H1 (cell line): ENCODE results near the gene TRIP13. TPM values are rescaled to one million over a fixed set of nuclear protein-coding genes. Genes with fewer than 3 reads are reported as not detected.

Source experiments
- CTCF ChIA-PET: fragments of 300-600 bp; sonication (Branson Sonifier 250); formaldehyde crosslinking; loops from one replicate; lab custom pipeline; 2021; ENCODE audit not compliant: partially characterized antibody; lab: Charles Lee
- POLR2A ChIA-PET: fragments of 300-600 bp; sonication (Branson Sonifier 250); formaldehyde crosslinking; loops from one replicate; lab custom pipeline; 2021; ENCODE audit warnings: inconsistent platforms; ENCODE audit not compliant: partially characterized antibody; lab: Charles Lee
- DNase-seq, 2 experiments: peaks; one replicate each; pipeline versions ENCODE4 v3.0.0 to v3.0.0-alpha.2; 2010 to 2022; ENCODE audit warnings: low spot score in 2 of 2, low read depth in 1 of 2, mixed read lengths in 1 of 2
- FAIRE-seq: peaks from 2 replicates; lab custom pipeline; 2011; peaks lifted over from hg19 to GRCh38; lab: Jason Lieb, UNC
- H2AFZ ChIP-seq: 2 replicates; pipeline ENCODE4 v1.8.1; 2012; ENCODE audit warnings: low read length, inconsistent platforms
- H2AK5ac ChIP-seq: 2 replicates; pipeline ENCODE4 v1.6.1; 2013; ENCODE audit warnings: low read depth, low read length
- H2BK120ac ChIP-seq: replicated peaks from 2 replicates; pipeline ENCODE3; 2013; ENCODE audit warnings: low read depth, low read length, inconsistent platforms
- H2BK12ac ChIP-seq: 2 replicates; pipeline ENCODE4 v1.6.1; 2013; ENCODE audit warnings: low read depth, low read length
- H2BK15ac ChIP-seq: 2 replicates; pipeline ENCODE4 v1.6.1; 2013; ENCODE audit warnings: low read length
- H2BK20ac ChIP-seq: 2 replicates; pipeline ENCODE4 v1.6.1; 2013; ENCODE audit warnings: low read length
- H2BK5ac ChIP-seq: 2 replicates; pipeline ENCODE4 v1.6.1; 2013; ENCODE audit warnings: low read depth, low read length
- H3K14ac ChIP-seq: 2 replicates; pipeline ENCODE4 v1.6.1; 2013; ENCODE audit warnings: inconsistent platforms; ENCODE audit not compliant: insufficient read length
- H3K18ac ChIP-seq: 2 replicates; pipeline ENCODE4 v1.6.1; 2013; ENCODE audit warnings: low read length; ENCODE audit errors: extremely low read depth
- H3K23ac ChIP-seq: 2 replicates; pipeline ENCODE4 v1.6.1; 2013; ENCODE audit warnings: inconsistent platforms; ENCODE audit not compliant: insufficient read length
- H3K23me2 ChIP-seq: 2 replicates; pipeline ENCODE4 v1.6.1; 2013; ENCODE audit warnings: low read depth, low read length
- H3K27ac ChIP-seq: 2 replicates; pipeline ENCODE4 v1.6.1; 2011; ENCODE audit warnings: low read depth, low read length, inconsistent platforms
- H3K27me3 ChIP-seq, 4 experiments: replicated peaks in 1 of 4; 1 replicate in 1 of 4; 2 replicates in 3 of 4; pipeline versions ENCODE4 v1.6.1 to v1.8.1; 2011 to 2013; ENCODE audit warnings: low read length in 3 of 4, mild to moderate bottlenecking in 3 of 4, inconsistent platforms in 2 of 4, mixed read lengths in 2 of 4, moderate library complexity in 1 of 4; ENCODE audit not compliant: control insufficient read depth in 3 of 4, insufficient read depth in 3 of 4; ENCODE audit errors: extremely low read depth in 1 of 4
- H3K36me3 ChIP-seq, 4 experiments: 2 replicates each; pipeline versions ENCODE4 v1.6.1 to v1.8.1; 2011 to 2013; ENCODE audit warnings: mild to moderate bottlenecking in 4 of 4, low read length in 3 of 4, moderate library complexity in 2 of 4, control low read depth in 1 of 4, inconsistent platforms in 1 of 4; ENCODE audit not compliant: insufficient read depth in 4 of 4, control insufficient read depth in 2 of 4
- H3K4ac ChIP-seq: replicated peaks from 2 replicates; pipeline ENCODE3; 2013; ENCODE audit warnings: low read length, low read depth, mixed read lengths, inconsistent platforms; ENCODE audit not compliant: insufficient read length
- H3K4me1 ChIP-seq, 4 experiments: replicated peaks in 1 of 4; 1 replicate in 1 of 4; 2 replicates in 3 of 4; pipeline versions ENCODE4 v1.6.1 to v1.8.1; 2011 to 2013; ENCODE audit warnings: low read length in 3 of 4, inconsistent platforms in 2 of 4, mixed read lengths in 1 of 4; ENCODE audit not compliant: insufficient read depth in 4 of 4, control insufficient read depth in 3 of 4
- H3K4me2 ChIP-seq, 2 experiments: 2 replicates each; pipeline versions ENCODE4 v1.6.1 to v1.8.1; 2011 to 2013; ENCODE audit warnings: low read depth in 2 of 2, low read length in 2 of 2, control low read depth in 1 of 2, inconsistent platforms in 1 of 2, mild to moderate bottlenecking in 1 of 2; ENCODE audit not compliant: insufficient read depth in 1 of 2
- H3K4me3 ChIP-seq, 4 experiments: fragments of 200-600, 300-600 bp in 1 of 4; sonication (generic), shearing (Covaris generic), sonication (Bioruptor Twin) in 1 of 4; 2 replicates each; pipeline versions ENCODE4 v1.5.1 to v1.8.1; 2011 to 2016; ENCODE audit warnings: low read length in 4 of 4, low read depth in 3 of 4, control low read depth in 2 of 4, inconsistent platforms in 2 of 4, mild to moderate bottlenecking in 2 of 4, mixed read lengths in 1 of 4, moderate library complexity in 1 of 4; ENCODE audit not compliant: insufficient read depth in 2 of 4; ENCODE audit errors: extremely low read depth in 1 of 4
- H3K56ac ChIP-seq: replicated peaks from 2 replicates; pipeline ENCODE3; 2013; ENCODE audit warnings: low read depth, mild to moderate bottlenecking, mixed read lengths, low read length, inconsistent platforms; ENCODE audit not compliant: insufficient read length
- H3K79me1 ChIP-seq: 2 replicates; pipeline ENCODE4 v1.6.1; 2013; ENCODE audit warnings: low read depth, low read length, control low read depth
- H3K79me2 ChIP-seq, 2 experiments: 2 replicates each; pipeline versions ENCODE4 v1.6.1 to v1.8.1; 2012 to 2013; ENCODE audit warnings: low read length in 2 of 2, mild to moderate bottlenecking in 2 of 2, inconsistent platforms in 1 of 2; ENCODE audit not compliant: insufficient read depth in 2 of 2, control insufficient read depth in 1 of 2
- H3K9ac ChIP-seq, 4 experiments: replicated peaks in 1 of 4; 1 replicate in 1 of 4; 2 replicates in 3 of 4; pipeline versions ENCODE4 v1.6.1 to v1.8.1; 2011 to 2013; ENCODE audit warnings: low read depth in 3 of 4, low read length in 3 of 4, control low read depth in 2 of 4, mild to moderate bottlenecking in 2 of 4, moderate library complexity in 2 of 4, inconsistent platforms in 1 of 4; ENCODE audit errors: extremely low read depth in 1 of 4
- H3K9me3 ChIP-seq, 2 experiments: 2 replicates each; pipeline versions ENCODE4 v1.6.1 to v1.8.1; 2012 to 2013; ENCODE audit warnings: mild to moderate bottlenecking in 2 of 2, moderate library complexity in 2 of 2, control low read depth in 1 of 2, inconsistent platforms in 1 of 2, low read depth in 1 of 2, low read length in 1 of 2, mixed read lengths in 1 of 2; ENCODE audit not compliant: insufficient read depth in 2 of 2
- H4K20me1 ChIP-seq, 2 experiments: replicated peaks in 1 of 2; 2 replicates each; pipeline versions ENCODE3 to v1.8.1; 2011 to 2013; ENCODE audit warnings: inconsistent platforms in 2 of 2, low read length in 2 of 2, mild to moderate bottlenecking in 1 of 2; ENCODE audit not compliant: insufficient read depth in 2 of 2, control insufficient read depth in 1 of 2
- H4K5ac ChIP-seq: 2 replicates; pipeline ENCODE4 v1.6.1; 2013; ENCODE audit warnings: low read length, low read depth, mixed read lengths, inconsistent platforms; ENCODE audit not compliant: insufficient read length
- H4K8ac ChIP-seq: 2 replicates; pipeline ENCODE4 v1.8.0; 2013; ENCODE audit warnings: mild to moderate bottlenecking, moderate library complexity, low read length, inconsistent platforms; ENCODE audit not compliant: insufficient read depth; ENCODE audit errors: extremely low read depth
- H4K91ac ChIP-seq: replicated peaks from 2 replicates; pipeline ENCODE3; 2013; ENCODE audit warnings: low read length, mixed read lengths, inconsistent platforms; ENCODE audit not compliant: insufficient read length
- CBX5 ChIP-seq: fragments of 300-800, 300-1000 bp; sonication (generic); IDR thresholded peaks from 2 replicates; pipeline ENCODE4 v1.7.1; 2016; ENCODE audit warnings: antibody characterized with exemption, low read length, low read depth
- CHD1 ChIP-seq: IDR thresholded peaks from 2 replicates; pipeline ENCODE4 v1.6.1; 2012; ENCODE audit warnings: low read depth, low read length, improper control_type of control experiment
- GTF2F1 ChIP-seq: IDR thresholded peaks from 2 replicates; pipeline ENCODE4 v1.6.1; 2012; ENCODE audit warnings: low read depth, low read length, improper control_type of control experiment, borderline replicate concordance
- JUN ChIP-seq: IDR thresholded peaks from 2 replicates; pipeline ENCODE4 v1.6.1; 2011; ENCODE audit warnings: low read depth, mild to moderate bottlenecking, improper control_type of control experiment, low read length
- KDM4A ChIP-seq: IDR thresholded peaks from one replicate; pipeline ENCODE4 v1.7.1; 2012; ENCODE audit warnings: low read depth, mild to moderate bottlenecking, moderate library complexity, low read length, inconsistent platforms; ENCODE audit not compliant: severe bottlenecking
- NANOG ChIP-seq: IDR thresholded peaks from 2 replicates; pipeline ENCODE4 v1.6.1; 2011; ENCODE audit warnings: low read length, low read depth, mild to moderate bottlenecking, inconsistent platforms; ENCODE audit not compliant: insufficient read depth, poor library complexity, severe bottlenecking
- RAD21 ChIP-seq, 2 experiments: IDR thresholded peaks in 1 of 2; conservative IDR thresholded peaks in 1 of 2; 2 replicates each; pipeline ENCODE4 v1.6.1; 2011; ENCODE audit warnings: low read depth in 2 of 2, low read length in 2 of 2, improper control_type of control experiment in 1 of 2, inconsistent platforms in 1 of 2, mild to moderate bottlenecking in 1 of 2, moderate library complexity in 1 of 2
- RXRA ChIP-seq: IDR thresholded peaks from 2 replicates; pipeline ENCODE4 v1.6.1; 2011; ENCODE audit warnings: low read depth, mild to moderate bottlenecking, low read length, moderate library complexity; ENCODE audit not compliant: insufficient read depth
- SIX5 ChIP-seq: IDR thresholded peaks from 2 replicates; pipeline ENCODE4 v1.6.1; 2011; ENCODE audit warnings: mild to moderate bottlenecking, low read depth, low read length
- SP1 ChIP-seq: IDR thresholded peaks from 2 replicates; pipeline ENCODE4 v1.6.1; 2011; ENCODE audit warnings: low read depth, low read length
- SRF ChIP-seq: IDR thresholded peaks from 2 replicates; pipeline ENCODE4 v1.6.1; 2011; ENCODE audit warnings: mild to moderate bottlenecking, low read depth, low read length, moderate library complexity
- TCF12 ChIP-seq: IDR thresholded peaks from 2 replicates; pipeline ENCODE4 v1.6.1; 2011; ENCODE audit warnings: low read depth, mild to moderate bottlenecking, low read length
- YY1 ChIP-seq: IDR thresholded peaks from 2 replicates; pipeline ENCODE4 v1.6.1; 2011; ENCODE audit warnings: low read depth, mild to moderate bottlenecking, low read length
- WGBS, 2 experiments: shearing (Covaris generic) in 1 of 2; methylation state at CpG; one replicate each; pipeline versions ENCODE4 v1.1.6 to v1.1.7; 2013 to 2015; ENCODE audit warnings: low lambda C conversion rate in 2 of 2, mixed read lengths in 2 of 2, inconsistent platforms in 1 of 2, low coverage in 1 of 2, missing lambda C conversion rate in 1 of 2; ENCODE audit not compliant: insufficient replicate concordance in 2 of 2, insufficient coverage in 1 of 2, insufficient read length in 1 of 2; ENCODE audit errors: extremely low coverage in 1 of 2, missing lambda C conversion rate in 1 of 2; 5-methylcytosine and 5-hydroxymethylcytosine counted together
- polyA plus RNA-seq, 7 experiments: library from polyadenylated mRNA; depleted of rRNA in 3 of 7; stranded (reverse) in 5 of 7; unstranded in 2 of 7; fragments of >200 nt in 5 of 7; fragments of 200-250 nt in 2 of 7; gene quantifications; 1 replicate in 5 of 7; 2 replicates in 1 of 7; 4 replicates in 1 of 7; pipeline versions ENCODE4 v1.2.1 to v1.2.3, GENCODE V29; 2011 to 2013; ENCODE audit warnings: missing spikeins in 2 of 7, mixed read lengths in 2 of 7
- total RNA-seq: library from RNA; stranded (reverse); fragmentation: NEBNext Ultra II Directional; extraction: Animal tissue kit (Norgen Biotek cat#: 25700); gene quantifications from 2 replicates; pipeline ENCODE4 v1.2.1, GENCODE V29; 2021

TRIP13 gene
- total and polyA plus RNA-seq, 2 of the 8 experiments (the other 6 are each of a cell fraction or from before 2014, with no cell fraction given): 20.0 to 39.2 TPM

DNA sequence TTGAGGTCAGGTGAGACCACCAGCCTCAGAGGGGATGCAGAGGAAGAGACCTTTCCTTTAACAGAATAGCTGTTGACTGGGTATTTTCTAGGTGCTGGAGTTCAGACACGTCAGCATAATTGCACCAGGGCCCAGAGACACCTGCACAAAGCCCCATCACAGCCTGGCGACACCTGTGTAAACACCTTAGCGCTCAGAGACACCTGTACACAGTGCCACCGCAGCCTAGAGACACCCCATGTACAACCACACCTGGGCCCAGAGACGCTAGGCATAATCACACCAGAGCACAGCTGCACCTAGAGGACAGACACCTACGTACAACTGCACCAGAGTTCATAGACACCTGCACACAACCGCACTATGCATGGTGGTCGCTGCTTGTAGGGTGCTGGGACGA lies 1.0 kb downstream of the TRIP13 start:
- peak overlapping the region; percentile 57; the same call in 1 of the 2 replicates for H2AK5ac ChIP-seq
- peaks cover 0 to 13% (median 7%) of the 10 kb centered on the region in 4 experiments; a peak in 6 of 7 replicates for H3K4me1 ChIP-seq
- H3K23me2 ChIP-seq: peaks cover 11% of the 10 kb centered on the region
- ChIA-PET POLR2A (interaction anchor here (1.3 to 8.8 kb wide), 6 partner anchors 8 to 230 kb away, joined by 3 to 46 read pairs (median 6); no protein-coding TSS in a partner anchor), CTCF (interaction anchor here (0.8 to 6.9 kb wide), 4 partner anchors 8 to 37 kb away, joined by 3 to 38 read pairs (median 4); no protein-coding TSS in a partner anchor)
- no peak overlapping the region for H2BK12ac ChIP-seq
- no peaks in the 10 kb centered on the region for H3K9me3 ChIP-seq
- 81% methylated on average over 9 of the region's 9 CpGs; no CpG with 5 or more reads in 1 of the 2 experiments for WGBS, 2 experiments
- DNase-seq: no peak
- no peak overlapping the region for H2AFZ ChIP-seq
- no peak overlapping the region for H3K18ac ChIP-seq
- H4K8ac ChIP-seq: peak overlapping the region; percentile 38; the same call in 1 of the 2 replicates
- H3K9ac ChIP-seq: peak overlapping the region in 3 of 4 experiments; percentile 84 to 88 (median 86); a peak in 6 of 7 replicates
- no peak overlapping the region for H4K5ac ChIP-seq
- peak overlapping the region; percentile 27 for H3K4ac ChIP-seq
- peaks cover 16% of the 10 kb centered on the region for H3K79me1 ChIP-seq
- H2BK5ac ChIP-seq: no peak overlapping the region
- H3K56ac ChIP-seq: no peak overlapping the region
- peaks cover 11 to 47% (median 36%) of the 10 kb centered on the region in 4 experiments for H3K36me3 ChIP-seq
- no peaks in the 10 kb centered on the region for H3K27me3 ChIP-seq
- H2BK15ac ChIP-seq: no peak overlapping the region
- H3K4me2 ChIP-seq: peak overlapping the region; percentile 94 to 100
- H3K79me2 ChIP-seq: peaks cover 14 to 67% of the 10 kb centered on the region in 2 experiments
- no peak overlapping the region for H2BK20ac ChIP-seq
- no peak overlapping the region for H3K27ac ChIP-seq
- FAIRE-seq: no peak
- H2BK120ac ChIP-seq: no peak overlapping the region
- peak overlapping the region; percentile 86 to 95 (median 90) for H3K4me3 ChIP-seq
- H4K20me1 ChIP-seq: peaks cover 2 to 7% of the 10 kb centered on the region in 2 experiments
- H4K91ac ChIP-seq: no peak overlapping the region
- no peak overlapping the region for H3K23ac ChIP-seq
- H3K14ac ChIP-seq: no peak overlapping the region
- no peak for TF ChIP-seq GTF2F1
- no peak for TF ChIP-seq YY1
- no peak for TF ChIP-seq KDM4A
- TF ChIP-seq TCF12: no peak
- no peak for TF ChIP-seq SIX5
- no peak for TF ChIP-seq NANOG
- no peak for TF ChIP-seq RAD21 (IDR thresholded peaks at IDR 0.05 in 1 of 2, conservative IDR thresholded peaks at IDR 0.05 in 1 of 2; ENCODE audit: low read depth in 2 of 2, low read length in 2 of 2)
- no peak for TF ChIP-seq RXRA
- TF ChIP-seq SRF: no peak
- TF ChIP-seq JUN: no peak
- TF ChIP-seq CHD1: no peak
- TF ChIP-seq SP1: no peak
- TF ChIP-seq CBX5: no peak
